ENCODE measurements around the gene PRKCE.

PRKCE gene

DNA sequence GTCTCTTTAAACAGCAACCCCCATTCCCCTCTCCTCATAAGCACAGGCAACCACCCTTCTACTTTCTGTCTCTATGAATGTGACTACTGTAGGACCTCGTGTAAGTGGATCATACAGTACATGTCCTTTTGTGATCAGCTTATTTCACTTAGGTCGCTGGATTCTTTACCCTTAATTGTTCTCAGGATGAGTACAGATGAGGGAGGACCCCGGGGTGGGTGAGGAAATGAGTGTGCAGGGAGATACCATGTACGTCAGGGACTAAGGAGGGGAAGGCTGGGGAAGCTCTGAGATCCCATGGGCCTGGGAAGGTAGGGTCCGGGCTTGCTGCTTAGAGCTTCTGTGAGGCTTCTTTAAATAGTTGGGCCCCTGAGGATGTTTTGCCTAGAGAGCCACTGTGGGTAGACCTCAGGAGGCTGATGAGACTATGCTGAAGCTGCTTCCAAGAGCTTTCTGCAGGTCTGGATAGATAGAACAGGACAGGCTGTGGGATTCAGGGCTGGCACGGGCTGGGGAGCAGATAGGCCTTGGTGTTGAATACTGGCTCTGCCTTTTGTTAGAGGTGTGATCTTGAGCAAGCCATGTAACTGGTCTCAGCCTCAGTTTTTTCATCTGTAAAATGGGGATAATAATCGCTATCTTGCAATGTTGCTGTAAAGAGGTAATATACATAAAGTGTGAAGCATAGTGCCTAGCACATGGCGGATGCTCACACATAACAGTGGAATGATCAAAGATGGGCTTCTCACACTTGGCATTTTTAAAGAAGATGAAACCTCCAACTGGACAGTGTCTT lies 155.3 kb downstream of the PRKCE start:
- Histone ChIP-seq H3K9me3 (ENCODE audit: control insufficient read depth, low read length) (no peaks in the 10 kb centered on the region), H3K4me3 (ENCODE audit: low read length) (no peak overlapping the region)

DNA sequence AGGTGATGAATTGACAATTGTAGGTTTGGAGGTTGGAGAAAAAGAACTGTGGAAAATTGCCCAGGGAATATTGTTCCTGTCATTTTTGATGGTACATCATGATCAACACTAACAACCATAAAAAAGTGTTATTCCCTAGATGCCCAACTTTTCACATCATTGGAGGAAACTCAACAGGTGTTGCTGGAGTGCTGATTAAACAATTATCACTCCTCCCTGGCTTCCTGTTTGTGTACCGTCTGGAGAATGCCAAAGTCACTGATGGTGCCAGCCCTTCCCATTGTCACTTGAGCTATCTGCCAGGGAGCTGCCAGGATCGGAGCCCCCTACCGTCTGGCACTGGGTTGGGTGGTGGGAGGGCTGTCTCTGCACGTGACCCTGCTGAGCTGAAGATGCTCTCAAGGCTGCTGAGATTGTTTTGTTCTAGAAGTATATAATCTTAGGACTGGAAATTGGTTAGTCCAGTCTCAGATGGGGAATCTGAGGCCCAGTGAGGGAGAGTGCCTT lies 156.9 kb downstream of the PRKCE start:
- no peaks in the 10 kb centered on the region for H3K27me3 ChIP-seq (ENCODE audit: control insufficient read depth, insufficient read depth, low read length)
- H3K9me3 ChIP-seq (ENCODE audit: control insufficient read depth, low read length) = no peaks in the 10 kb centered on the region

More for the DNA sequence above, 155.3 kb downstream of the PRKCE start:
- no peaks in the 10 kb centered on the region for H3K4me1 ChIP-seq (ENCODE audit: control insufficient read depth, insufficient read depth, low read length)
- H3K9ac ChIP-seq (ENCODE audit: low read length) = no peak overlapping the region
- H3K36me3 ChIP-seq (ENCODE audit: control insufficient read depth, insufficient read depth, low read length) = no peaks in the 10 kb centered on the region
- no peaks in the 10 kb centered on the region for H3K27me3 ChIP-seq (ENCODE audit: control insufficient read depth, insufficient read depth, low read length)

DNA sequence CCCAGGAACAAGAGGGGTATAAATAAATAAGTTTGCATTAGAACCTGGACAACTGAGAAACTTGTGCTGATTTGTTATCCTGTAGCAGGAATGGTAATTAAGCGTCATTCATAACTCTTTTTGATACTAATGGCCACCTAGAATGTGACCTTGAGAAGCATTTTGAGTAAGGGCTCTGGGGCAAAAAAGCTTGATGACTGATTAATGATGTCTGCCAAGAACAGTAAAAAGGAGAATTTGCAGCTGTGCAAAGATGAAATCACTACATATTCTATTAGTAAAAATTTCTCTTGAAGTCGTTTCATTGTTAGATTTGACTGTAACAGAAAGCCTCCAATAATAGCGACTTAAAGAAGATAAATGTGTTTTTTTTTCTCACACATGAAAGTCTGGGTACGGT lies 157.7 kb downstream of the PRKCE start:
- Histone ChIP-seq H3K9me3 (ENCODE audit: control insufficient read depth, low read length) (no peaks in the 10 kb centered on the region), H3K4me1 (ENCODE audit: control insufficient read depth, insufficient read depth, low read length) (no peaks in the 10 kb centered on the region), H3K4me3 (ENCODE audit: low read length) (no peak overlapping the region), H3K27me3 (ENCODE audit: control insufficient read depth, insufficient read depth, low read length) (no peaks in the 10 kb centered on the region), H3K36me3 (ENCODE audit: control insufficient read depth, insufficient read depth, low read length) (no peaks in the 10 kb centered on the region), H3K9ac (ENCODE audit: low read length) (no peak overlapping the region)

More for the DNA sequence above, 156.9 kb downstream of the PRKCE start:
- no peaks in the 10 kb centered on the region for H3K36me3 ChIP-seq (ENCODE audit: control insufficient read depth, insufficient read depth, low read length)
- no peak overlapping the region for H3K9ac ChIP-seq (ENCODE audit: low read length)
- no peak overlapping the region for H3K4me3 ChIP-seq (ENCODE audit: low read length)
- H3K4me1 ChIP-seq (ENCODE audit: control insufficient read depth, insufficient read depth, low read length) = no peaks in the 10 kb centered on the region

DNA sequence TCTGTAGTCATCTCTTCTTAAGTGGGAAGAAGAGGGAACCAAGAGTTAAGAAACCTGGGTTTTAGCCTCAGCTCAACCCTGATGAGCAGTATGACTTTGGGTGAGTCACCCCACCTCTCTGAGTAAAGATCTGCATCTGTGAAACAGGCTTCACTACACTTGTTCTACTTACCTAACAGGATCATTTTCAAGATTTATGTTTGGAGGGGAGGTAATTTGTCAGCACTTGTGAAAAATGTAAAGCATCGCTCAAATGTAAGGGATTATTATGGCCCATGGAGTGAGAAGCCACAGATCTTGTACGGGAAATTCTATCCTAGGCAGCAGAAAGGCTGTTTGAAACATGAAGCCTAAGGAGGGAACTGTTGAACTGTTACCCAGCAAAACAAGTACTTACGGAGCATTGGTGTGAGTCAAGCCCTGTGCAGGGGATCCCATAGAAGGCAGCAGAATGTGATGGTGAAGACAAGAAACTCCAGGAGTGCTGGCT lies 160.6 kb downstream of the PRKCE start:
- no peaks in the 10 kb centered on the region for H3K36me3 ChIP-seq (ENCODE audit: control insufficient read depth, insufficient read depth, low read length)
- H3K9ac ChIP-seq (ENCODE audit: low read length) = no peak overlapping the region
- H3K4me1 ChIP-seq (ENCODE audit: control insufficient read depth, insufficient read depth, low read length) = peaks cover 3% of the 10 kb centered on the region
- no peaks in the 10 kb centered on the region for H3K27me3 ChIP-seq (ENCODE audit: control insufficient read depth, insufficient read depth, low read length)
- H3K4me3 ChIP-seq (ENCODE audit: low read length) = no peak overlapping the region
- no peaks in the 10 kb centered on the region for H3K9me3 ChIP-seq (ENCODE audit: control insufficient read depth, low read length)

DNA sequence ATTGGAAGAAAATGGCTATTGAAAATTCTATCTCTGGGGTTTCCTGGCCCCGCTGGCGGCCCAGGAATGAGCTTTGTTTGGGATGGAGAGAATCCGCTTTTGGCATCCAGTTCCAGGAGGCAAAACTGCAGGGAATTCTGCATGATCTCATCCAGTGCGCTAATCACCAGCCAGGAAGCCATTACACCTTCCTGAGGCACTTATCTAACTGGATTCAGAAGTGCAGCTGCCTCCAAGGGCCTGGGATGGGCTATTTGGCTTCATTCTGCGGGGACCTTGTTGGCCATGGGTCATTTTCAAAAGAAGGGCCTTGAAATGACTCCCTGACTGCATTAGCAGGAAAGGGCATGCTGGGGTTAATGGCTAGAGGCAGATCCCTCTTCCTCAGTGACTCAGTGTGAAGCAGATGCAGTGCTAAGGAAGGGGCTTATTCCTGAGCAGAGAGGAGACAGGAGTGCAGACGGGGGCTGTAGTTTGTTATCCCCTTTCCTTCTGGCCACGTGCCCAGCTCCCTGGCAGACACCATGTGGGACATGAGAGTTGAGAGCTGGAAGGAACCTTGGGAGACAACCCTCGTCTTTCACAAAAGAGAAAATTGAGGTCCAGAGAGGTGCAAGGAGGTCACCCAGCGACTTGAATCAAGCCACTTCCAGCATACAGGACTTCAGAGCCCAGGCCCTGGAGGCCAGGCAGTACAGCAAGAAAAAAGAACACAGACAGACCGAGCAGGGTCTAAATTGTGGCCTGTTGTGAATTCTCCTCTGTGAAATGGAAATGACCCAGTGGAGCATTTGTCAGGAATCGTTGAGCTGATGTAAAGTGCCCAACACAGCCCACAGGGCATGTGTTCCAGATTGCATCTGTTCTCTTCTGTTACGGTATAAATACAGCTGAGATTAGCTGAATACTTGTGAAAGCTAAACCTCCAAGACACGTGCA lies 161.8 kb downstream of the PRKCE start:
- Histone ChIP-seq H3K9me3 (ENCODE audit: control insufficient read depth, low read length) (no peaks in the 10 kb centered on the region), H3K27me3 (ENCODE audit: control insufficient read depth, insufficient read depth, low read length) (no peaks in the 10 kb centered on the region), H3K9ac (ENCODE audit: low read length) (no peak overlapping the region), H3K36me3 (ENCODE audit: control insufficient read depth, insufficient read depth, low read length) (no peaks in the 10 kb centered on the region), H3K4me3 (ENCODE audit: low read length) (no peak overlapping the region), H3K4me1 (ENCODE audit: control insufficient read depth, insufficient read depth, low read length) (peaks cover 3% of the 10 kb centered on the region)

DNA sequence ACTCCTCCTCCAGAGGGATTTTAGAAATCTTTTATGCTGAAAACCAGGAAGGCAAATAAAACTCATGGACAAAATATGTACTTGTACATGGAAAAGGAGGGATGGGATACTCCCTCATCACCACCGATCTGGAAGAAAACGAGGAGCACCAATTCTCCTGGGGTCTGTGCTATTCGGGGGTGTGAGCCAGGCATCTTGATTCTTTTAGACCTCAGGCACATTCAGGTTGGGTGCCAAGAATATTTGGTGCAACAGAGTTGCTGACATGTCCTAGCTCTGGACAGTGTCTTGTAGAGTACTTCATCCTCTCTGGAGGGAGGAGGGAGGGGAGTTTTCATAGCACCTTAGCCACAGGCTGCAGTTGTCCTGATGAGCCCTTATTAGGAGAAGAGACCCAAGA lies 163.0 kb downstream of the PRKCE start:
- H3K4me1 ChIP-seq (ENCODE audit: control insufficient read depth, insufficient read depth, low read length) = peaks cover 3% of the 10 kb centered on the region
- H3K9me3 ChIP-seq (ENCODE audit: control insufficient read depth, low read length) = no peaks in the 10 kb centered on the region
- no peaks in the 10 kb centered on the region for H3K27me3 ChIP-seq (ENCODE audit: control insufficient read depth, insufficient read depth, low read length)
- H3K36me3 ChIP-seq (ENCODE audit: control insufficient read depth, insufficient read depth, low read length) = no peaks in the 10 kb centered on the region
- H3K9ac ChIP-seq (ENCODE audit: low read length) = no peak overlapping the region
- no peak overlapping the region for H3K4me3 ChIP-seq (ENCODE audit: low read length)

DNA sequence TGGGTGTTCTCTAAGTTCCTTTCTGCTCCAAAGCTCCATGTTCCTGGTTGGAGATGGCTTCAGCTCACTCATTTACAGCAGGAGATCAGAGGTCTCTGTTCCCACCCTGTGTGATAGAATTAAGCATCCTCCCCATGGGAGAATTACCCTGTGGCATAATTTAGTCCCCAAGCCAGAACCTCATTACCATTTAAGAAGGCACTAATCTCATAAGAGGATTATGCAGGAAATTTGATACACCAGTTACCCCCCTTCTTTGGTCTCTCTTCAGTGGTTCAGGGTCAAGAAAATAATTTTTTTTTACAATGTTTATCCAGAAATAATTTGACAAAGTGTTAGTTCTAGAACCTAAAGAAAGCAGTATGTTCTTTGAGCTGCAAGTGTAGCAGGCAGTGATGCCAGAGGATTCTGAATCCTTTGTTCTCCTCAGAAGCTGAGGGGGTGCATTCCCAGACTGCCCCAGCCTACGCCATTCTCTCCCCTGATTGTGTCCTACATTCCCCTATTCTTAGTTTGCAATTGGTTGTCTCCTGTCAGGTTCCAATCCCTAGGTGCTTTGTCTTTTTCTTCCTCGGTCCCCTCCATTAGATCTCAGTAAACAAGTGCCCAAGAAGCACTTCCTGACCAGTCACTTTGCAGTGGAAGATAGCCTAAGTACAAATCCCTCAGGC lies 163.6 kb downstream of the PRKCE start:
- Histone ChIP-seq H3K27me3 (ENCODE audit: control insufficient read depth, insufficient read depth, low read length) (no peaks in the 10 kb centered on the region), H3K4me1 (ENCODE audit: control insufficient read depth, insufficient read depth, low read length) (peaks cover 3% of the 10 kb centered on the region)

DNA sequence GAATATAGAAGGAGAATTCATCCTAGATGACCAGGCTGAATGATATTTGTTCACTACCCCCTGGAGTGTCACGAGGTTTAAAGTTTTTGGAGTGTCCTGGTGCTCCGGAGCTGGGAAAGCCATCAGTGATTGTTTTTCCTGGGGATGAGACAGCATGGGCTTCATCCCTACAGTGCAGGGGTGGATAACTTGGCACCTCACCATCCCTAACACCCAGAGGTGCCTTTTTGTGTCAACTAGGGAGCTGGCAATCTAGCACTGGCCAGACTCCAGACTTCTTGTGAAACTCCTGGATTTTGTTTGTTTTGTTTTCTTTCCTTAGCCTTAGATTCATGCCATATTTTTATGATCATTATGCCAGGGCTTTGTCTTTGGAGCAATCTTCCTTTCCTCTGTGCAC lies 164.8 kb downstream of the PRKCE start:
- no peaks in the 10 kb centered on the region for H3K27me3 ChIP-seq (ENCODE audit: control insufficient read depth, insufficient read depth, low read length)
- H3K9ac ChIP-seq (ENCODE audit: low read length) = no peak overlapping the region
- no peaks in the 10 kb centered on the region for H3K9me3 ChIP-seq (ENCODE audit: control insufficient read depth, low read length)
- peaks cover 10% of the 10 kb centered on the region for H3K4me1 ChIP-seq (ENCODE audit: control insufficient read depth, insufficient read depth, low read length)
- H3K4me3 ChIP-seq (ENCODE audit: low read length) = no peak overlapping the region
- no peaks in the 10 kb centered on the region for H3K36me3 ChIP-seq (ENCODE audit: control insufficient read depth, insufficient read depth, low read length)

More for the DNA sequence above, 163.6 kb downstream of the PRKCE start:
- H3K36me3 ChIP-seq (ENCODE audit: control insufficient read depth, insufficient read depth, low read length) = no peaks in the 10 kb centered on the region
- no peak overlapping the region for H3K9ac ChIP-seq (ENCODE audit: low read length)
- no peaks in the 10 kb centered on the region for H3K9me3 ChIP-seq (ENCODE audit: control insufficient read depth, low read length)
- H3K4me3 ChIP-seq (ENCODE audit: low read length) = no peak overlapping the region

DNA sequence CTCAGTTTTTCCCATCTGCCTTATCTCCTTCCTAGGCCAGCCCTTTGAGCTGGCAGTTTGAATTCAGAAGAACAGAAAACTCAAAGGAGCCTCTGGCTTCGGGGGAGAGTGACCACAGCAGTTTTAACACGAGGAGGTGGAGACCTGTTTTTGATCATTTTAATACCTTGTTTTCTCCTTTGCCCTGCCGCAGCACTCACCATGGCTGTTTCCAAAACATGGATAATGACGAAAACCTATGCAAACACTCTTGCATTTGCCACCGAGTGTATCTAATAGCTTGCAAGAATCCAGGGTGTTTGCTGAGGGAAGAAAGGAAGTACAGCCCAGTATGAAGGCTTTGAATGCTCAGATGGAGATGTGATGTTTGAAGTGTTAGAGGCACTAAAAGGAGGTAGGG lies 167.1 kb downstream of the PRKCE start:
- Histone ChIP-seq H3K4me1 (ENCODE audit: control insufficient read depth, insufficient read depth, low read length) (peaks cover 32% of the 10 kb centered on the region), H3K9me3 (ENCODE audit: control insufficient read depth, low read length) (no peaks in the 10 kb centered on the region), H3K36me3 (ENCODE audit: control insufficient read depth, insufficient read depth, low read length) (no peaks in the 10 kb centered on the region), H3K27me3 (ENCODE audit: control insufficient read depth, insufficient read depth, low read length) (no peaks in the 10 kb centered on the region), H3K9ac (ENCODE audit: low read length) (no peak overlapping the region), H3K4me3 (ENCODE audit: low read length) (no peak overlapping the region)

DNA sequence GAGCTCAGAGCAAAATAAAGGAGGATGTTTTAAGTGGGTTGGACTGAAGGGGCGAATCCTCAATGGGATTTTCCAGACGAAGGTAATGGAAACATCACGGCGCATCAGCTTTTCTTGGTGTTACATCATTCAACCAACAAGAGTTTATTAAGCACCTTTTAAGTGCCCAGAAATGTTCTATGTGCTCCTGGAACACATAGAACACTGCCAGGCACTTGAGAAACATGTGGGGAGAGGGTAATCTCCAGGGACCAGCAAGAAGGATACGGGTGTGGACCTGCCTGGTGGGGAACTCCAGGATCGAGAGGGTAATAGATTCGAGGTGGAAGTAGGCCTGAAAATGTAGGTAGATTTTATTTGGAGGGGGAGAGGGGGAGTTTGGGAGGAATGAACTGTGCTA lies 168.6 kb downstream of the PRKCE start:
- no peaks in the 10 kb centered on the region for H3K9me3 ChIP-seq (ENCODE audit: control insufficient read depth, low read length)
- H3K36me3 ChIP-seq (ENCODE audit: control insufficient read depth, insufficient read depth, low read length) = no peaks in the 10 kb centered on the region
- no peaks in the 10 kb centered on the region for H3K27me3 ChIP-seq (ENCODE audit: control insufficient read depth, insufficient read depth, low read length)
- H3K4me1 ChIP-seq (ENCODE audit: control insufficient read depth, insufficient read depth, low read length) = peaks cover 44% of the 10 kb centered on the region
- H3K9ac ChIP-seq (ENCODE audit: low read length) = no peak overlapping the region
- H3K4me3 ChIP-seq (ENCODE audit: low read length) = no peak overlapping the region

DNA sequence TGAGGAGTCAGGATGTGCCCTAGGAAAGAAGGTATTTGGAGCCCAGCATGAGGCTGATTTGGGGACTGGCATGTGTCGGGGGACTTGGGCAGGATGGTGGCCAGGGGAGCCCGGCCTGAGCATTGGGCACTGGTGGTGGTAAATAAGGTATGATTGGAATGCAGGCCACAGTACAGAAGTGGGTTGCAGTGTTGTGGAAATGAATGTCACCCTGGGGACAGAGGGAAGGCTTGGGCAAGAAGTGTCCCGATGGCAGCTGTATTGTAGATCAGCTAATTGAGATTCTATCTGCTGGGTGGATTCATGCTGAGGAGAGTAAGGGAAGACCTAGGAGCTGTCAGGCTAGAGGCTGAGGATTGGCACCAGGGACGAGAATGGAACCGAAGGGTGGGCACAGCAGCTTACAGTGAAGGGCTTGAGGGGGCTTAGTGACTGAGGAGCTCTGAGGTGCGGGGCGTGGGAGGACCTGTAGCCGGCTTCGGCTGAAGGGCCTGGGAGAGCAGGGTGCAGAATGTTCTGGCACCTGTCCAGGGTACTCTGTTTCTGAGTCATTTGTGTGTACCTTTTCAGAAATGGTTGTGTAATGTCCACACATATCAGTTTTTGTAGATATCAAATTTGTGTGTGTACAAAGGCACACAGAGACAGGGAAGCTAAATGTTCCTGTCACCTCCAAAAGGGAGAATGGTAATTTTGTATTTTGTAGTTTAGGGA lies 170.2 kb downstream of the PRKCE start:
- H3K27me3 ChIP-seq (ENCODE audit: control insufficient read depth, insufficient read depth, low read length) = no peaks in the 10 kb centered on the region
- H3K4me1 ChIP-seq (ENCODE audit: control insufficient read depth, insufficient read depth, low read length) = peaks cover 41% of the 10 kb centered on the region

More for the DNA sequence above, 170.2 kb downstream of the PRKCE start:
- Histone ChIP-seq H3K9ac (ENCODE audit: low read length) (no peak overlapping the region), H3K36me3 (ENCODE audit: control insufficient read depth, insufficient read depth, low read length) (no peaks in the 10 kb centered on the region), H3K9me3 (ENCODE audit: control insufficient read depth, low read length) (no peaks in the 10 kb centered on the region), H3K4me3 (ENCODE audit: low read length) (no peak overlapping the region)
